AG20443 (cell line): ENCODE results near the gene PCSK2.

Experiments used
- DNase-seq: peaks from one replicate; pipeline ENCODE4 v3.0.0; 2012; ENCODE audit warnings: low spot score, mixed read lengths

PCSK2 gene

DNA sequence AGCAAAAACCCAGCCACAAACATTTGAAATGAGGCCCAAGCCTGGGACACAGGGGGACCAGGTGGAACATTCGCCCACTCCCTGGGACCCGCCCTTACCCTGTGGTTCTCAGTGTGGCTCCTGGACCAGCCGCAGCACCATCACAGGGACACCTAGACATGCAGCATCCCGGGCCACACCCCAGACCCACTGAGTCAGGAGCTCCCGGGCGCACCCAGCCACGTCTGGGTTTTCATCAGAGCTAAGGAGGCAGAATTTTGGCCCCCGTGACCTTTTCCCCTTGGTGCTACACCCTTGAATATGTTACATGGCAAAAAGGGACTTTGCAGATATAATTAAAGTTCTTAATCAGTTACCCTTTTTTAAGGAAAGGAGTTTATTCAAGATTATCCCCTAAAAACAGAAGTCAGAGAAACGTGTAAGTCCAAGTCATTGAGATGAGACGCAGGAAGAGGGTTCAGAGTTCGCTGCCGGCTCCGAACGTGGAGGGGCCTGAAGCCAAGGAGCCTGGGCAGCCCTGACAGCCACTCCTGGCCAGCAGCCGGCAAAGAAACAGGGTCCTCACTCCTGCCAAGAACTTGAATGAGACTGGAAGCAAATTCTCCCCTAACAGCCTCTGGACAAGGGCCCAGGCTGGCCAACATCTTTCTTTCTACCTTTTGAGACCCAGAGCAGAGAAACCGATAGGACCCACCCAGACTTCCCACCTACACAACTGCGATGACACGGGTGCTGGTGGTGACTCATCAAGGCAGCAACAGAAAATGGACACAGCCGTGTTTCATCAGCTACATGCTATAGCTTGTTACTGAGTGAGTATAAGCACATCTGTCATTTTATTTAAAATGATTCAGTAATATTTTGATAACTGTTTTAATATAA, 279.0 kb downstream of the PCSK2 start:
- no peak for DNase-seq

DNA sequence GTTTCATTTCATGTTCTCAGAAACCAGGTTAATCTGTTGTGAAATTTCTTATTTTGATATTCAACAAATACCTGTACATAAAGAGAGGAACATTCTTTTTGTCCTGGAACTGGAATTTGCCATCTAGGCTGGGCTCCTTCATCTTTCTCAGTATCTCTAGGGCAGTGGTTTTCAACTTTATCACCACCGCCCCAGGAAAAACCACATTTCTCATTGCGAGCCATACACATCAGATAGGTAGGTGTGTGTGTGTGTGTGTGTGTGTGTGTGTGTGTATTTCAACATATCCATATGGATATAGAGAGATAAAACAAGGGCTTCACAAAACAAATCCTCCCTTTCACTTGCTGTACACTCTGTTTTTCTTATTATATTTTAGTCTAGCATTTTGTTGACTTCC, 280.2 kb downstream of the PCSK2 start:
- no peak for DNase-seq

DNA sequence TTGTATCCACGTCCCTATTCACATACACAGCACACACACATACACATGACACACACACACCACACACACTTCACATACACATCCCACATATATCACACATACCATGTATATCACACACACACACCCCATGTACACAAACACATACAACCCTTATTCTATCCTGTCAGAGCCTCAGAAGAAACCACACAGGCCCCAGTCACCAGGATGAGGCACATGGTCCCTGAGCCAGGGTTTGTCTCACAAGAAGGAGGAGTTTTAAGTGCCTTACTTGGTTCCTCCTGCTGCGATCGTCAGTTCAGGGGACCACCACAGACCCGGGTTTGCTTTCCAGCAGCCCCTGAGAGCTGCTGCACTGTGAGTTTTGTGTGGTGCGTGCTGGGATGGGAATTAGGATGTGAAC, 280.7 kb downstream of the PCSK2 start:
- no peak for DNase-seq

DNA sequence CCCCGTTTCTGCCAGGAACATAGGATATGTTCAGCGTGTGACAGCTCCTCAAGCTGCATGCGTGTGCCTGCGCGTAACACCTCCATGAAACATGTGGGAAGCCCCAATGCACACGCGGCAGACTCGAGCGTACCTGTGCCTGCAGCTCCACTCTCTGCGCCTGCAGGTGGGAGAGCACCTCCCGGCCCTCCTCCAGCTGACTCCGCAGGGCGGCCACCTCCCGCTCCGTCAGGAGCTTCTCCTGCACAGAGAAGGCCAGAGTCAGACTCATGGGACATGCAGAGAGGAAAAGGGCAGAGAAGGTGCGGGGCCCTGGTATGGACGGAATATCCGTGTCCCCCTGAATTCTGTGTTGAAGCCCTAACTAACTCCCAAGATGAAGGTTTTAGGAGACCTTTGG, 281.9 kb downstream of the PCSK2 start:
- DNase-seq: no peak

DNA sequence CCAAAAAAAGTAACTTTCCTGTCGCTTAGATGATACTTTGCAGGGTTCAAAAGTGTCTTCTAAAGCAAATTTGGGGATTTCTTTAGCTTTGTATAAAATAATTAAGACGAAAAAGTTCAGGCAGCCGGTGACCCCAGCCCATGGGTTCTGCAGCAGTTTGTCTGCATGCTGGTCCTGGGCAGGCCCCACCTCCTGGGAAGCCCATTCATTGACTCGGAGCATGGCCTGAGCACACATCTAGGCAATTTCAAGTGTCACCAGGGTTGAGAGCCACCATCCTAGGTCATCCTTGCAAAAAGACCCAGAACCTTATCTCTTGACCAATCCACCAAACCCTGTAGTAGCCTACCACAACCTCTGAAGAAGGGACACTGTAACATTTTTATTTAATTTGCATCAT, 283.7 kb downstream of the PCSK2 start:
- no peak for DNase-seq

DNA sequence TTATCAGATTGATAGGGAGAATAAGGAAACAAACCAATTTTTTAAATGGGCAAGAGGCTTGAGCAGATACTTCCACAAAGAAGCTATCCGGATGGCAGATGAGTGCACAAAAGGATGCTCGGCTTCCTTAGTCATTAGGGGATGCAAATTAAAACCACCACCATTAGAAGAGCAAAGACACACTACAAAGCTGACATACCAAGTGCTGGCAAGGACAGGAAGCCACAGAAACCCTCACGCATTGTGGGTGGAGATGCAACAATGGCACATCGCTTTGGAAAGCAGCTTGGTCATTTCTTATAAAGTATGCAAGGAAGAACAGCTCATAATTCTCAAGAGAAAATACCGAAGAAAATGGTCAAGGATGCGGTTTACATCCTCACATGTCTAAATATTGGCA, 284.6 kb downstream of the PCSK2 start:
- DNase-seq: no peak

DNA sequence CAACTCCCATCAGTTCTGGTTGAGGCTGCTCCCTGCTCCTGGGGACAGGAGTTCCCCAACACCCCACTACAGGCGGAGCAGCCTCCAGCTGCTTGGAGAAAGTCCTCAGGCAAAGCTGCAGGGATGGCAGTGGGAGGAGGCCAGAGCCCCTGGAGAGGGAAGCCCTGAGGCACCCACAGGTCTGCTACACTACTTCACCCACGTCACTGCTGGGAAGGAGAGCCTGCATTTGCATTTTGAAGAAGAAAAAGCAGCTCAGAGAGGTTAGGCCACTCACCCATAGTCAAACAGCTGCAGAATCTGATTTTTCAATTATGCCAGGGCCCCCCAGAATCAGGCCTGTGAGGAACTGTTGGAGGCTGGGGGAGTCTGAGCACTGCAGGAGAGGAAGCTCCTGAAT, 287.1 kb downstream of the PCSK2 start:
- DNase-seq: no peak

DNA sequence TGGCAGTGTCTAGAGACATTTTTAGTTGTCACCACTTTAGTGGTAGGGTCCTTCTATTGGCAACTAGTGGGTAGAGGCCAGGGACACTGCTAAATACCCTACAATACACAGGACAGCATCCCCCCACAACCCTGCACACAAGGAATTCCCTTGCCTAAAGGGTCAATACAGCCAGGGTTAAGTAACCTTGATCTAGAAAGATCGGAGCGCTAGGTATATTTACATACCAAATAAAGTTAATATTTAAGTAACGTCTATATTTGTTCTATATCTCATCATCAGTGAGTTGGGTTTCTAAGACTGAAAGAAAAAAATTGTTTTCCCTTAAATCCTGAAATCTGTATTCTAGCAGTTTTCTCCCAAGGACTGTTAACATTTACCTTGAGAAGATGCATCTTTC, 288.2 kb downstream of the PCSK2 start:
- no peak for DNase-seq

DNA sequence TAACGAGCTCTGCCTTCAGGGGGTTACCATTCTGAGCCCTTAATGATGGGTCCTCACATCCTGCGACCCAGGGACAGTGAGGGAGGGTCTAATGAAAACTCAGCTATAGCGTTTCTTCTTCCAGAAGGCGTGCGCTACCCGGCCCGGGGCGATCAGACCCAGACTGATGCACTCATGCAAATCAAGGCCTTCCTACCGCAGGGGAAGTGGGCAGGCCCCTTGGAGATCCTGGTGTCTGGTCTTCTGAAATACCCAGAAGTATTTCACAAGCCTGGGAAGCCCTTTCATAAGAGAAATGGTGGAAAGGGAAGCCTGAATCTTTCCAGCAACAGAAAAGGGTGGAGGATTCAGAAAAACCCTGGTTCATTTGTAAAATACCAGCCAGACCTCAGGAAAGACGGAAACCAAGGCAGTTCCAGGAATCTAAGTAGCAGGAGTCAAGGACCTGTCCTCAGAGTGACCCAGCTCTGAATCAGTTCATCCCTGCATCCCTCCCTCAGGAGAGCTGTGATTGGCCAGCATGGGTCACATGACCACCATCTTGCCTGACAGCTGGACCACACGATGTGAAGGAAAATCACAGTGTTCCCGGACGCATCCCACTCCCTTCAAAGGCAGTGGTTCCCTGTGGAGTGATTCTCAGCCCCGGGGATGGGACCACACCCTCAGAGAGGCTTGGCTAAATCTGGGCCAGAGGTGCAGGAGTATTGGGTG, 291.7 kb downstream of the PCSK2 start:
- peak; percentile 62 for DNase-seq

DNA sequence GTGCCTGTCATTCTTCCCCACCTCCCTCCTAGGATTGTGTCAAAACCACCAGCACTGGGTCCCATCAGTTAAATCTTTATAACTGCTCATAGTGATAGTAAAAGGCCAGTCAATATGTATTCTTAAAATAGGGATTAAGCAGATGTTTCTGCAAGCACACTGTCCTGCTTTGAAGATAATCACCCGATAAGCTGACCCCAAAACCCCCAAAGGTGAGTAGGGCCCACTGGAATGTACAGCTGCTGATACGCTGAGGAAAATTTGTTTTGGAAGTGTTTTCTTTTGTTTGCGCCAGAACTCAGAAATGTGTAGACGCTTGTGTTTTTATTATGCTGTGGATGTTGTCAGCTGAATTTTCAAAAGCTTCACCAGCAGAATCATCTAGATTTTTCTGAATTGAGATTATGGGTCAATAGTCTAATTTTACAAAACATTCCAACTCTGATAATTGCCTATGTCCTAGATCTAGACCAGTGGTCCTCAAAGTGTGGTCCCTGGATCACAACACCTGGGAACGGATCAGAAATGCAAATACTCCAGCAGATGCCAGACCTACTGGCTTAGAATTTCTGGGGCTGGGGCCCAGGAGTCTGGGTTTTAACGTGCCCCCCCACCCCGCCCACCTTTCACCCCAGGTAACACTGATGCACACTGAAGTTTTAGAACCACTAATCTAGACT, 292.9 kb downstream of the PCSK2 start:
- DNase-seq: no peak

DNA sequence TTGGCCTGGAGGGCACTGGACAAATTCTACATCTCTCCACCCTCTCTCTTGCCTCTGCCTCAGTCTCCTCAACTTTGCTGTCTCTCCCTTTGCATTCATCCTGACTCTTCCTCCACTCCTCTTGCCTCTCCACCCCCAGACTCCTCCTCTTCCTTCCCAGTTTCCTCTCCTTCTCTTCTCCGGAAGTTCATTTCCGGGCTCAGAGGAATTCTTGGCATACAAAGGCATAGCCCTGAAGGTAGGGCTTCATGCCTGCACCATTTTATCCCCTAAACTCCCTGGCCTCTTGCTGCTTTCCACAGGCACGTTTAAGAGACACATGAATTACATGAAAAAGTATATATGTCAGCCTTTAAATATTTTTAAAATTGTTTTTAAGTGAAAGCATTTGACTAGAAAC, 293.7 kb downstream of the PCSK2 start:
- DNase-seq: no peak

DNA sequence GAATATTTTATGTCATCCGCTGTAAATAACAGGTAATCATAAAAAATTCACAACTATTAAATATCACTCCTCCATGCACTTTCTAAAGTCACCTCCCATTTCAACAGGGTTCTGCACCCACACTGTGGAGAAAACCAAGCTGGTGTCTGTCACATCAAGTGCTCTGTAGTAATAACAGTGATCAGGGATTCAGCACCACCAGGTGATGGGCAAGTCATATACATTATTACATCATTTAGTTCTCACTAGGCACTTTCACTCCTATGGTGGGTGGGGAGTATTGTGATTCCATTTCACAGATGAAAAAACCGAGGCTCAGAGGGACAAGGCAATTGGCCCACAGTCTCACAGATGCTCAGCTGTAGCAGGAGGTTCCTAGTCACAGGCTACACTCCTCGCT, 295.7 kb downstream of the PCSK2 start:
- DNase-seq: no peak

DNA sequence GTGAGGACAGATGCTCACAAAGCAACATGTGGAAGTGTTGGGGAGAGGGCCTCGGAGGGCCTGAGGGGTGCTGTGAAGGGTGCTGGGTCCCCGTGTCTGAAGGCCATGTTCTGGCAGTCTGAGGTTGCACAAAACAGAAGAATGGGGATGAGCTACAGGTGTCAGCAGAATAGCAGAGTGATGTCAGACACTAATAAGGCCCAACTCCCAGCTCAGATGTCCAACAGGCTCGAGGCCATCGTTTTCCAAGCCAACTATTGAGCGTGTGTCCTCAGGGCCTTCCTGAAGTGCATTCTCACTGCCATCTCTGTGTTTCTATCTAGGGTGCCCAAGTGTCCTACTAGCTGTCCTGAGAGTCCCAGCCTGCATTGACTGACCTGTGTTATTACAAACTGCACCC, 296.5 kb downstream of the PCSK2 start:
- DNase-seq: no peak

DNA sequence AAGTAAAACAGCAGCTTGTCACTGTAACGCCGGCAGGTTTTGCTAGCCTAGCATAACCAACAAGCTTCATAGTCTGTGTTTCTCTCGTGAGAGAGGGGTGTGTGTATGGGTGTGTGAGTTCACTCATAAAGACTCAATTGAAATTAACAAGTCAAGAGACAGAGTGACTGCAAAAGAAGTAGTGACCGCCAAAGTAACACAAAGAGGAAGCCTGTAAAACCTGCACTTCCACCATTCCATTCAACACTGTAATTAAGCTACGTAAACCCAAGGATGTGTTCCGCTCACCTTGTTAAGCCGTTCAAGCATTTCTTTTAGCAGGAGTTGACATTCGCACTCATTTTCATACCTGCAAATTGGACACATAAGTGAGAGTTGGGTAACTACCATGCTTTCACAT, 297.7 kb downstream of the PCSK2 start:
- no peak for DNase-seq

DNA sequence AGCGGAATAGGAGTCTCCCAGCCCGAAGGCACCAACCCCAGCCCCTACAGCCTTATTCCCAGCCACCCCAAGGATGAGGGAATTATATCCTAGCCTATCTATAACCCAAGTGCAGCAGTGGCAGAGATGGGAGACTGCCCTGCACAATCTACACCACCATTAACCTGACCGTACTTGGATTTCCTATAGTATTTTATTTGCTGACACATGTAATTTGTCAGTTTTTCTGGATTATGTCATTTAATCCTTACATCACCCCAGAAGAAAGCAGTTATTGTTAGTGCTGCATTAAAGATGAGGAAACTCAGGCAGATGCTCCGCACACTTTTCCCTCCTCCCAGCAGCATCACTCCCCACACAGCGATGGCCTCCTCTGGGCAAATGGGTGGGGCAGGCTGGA, 298.3 kb downstream of the PCSK2 start:
- DNase-seq: no peak

DNA sequence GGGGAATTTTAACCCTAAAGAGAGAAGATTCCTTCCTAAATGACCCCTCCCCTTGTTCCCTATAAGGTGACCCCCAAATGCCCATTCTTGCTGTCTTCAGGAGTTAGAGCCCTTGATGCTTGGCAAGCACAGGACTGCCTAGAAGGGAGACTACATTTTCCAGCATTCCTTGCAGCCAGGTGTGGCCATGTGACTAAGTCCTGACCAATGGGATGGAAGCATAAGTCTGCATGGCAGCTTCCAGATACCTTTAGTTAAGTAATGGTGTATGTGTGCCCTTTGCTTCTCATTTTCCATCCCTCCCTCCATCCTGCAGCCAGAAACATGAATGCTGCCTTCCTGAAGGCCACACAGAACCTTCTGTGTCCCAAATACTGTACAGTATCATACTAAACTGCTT, 298.8 kb downstream of the PCSK2 start:
- DNase-seq: no peak

DNA sequence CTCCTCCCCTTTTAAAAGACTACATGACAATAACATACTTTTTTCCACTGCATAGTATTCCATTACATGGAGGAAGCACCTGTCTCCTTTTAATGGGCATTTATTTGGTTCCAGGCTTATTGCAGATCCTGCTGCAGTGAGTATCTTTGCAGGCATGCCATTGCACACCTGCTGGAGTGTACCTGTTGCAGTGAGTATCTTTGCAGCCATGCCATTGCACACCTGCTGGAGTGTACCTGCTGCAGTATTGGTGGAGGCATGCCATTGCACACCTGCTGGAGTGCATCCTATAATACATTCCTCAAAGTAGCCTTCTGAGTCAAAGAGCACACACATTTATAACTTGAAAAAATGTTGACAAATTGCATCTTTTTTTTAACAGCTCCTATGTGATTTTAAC, 302.7 kb downstream of the PCSK2 start:
- no peak for DNase-seq

DNA sequence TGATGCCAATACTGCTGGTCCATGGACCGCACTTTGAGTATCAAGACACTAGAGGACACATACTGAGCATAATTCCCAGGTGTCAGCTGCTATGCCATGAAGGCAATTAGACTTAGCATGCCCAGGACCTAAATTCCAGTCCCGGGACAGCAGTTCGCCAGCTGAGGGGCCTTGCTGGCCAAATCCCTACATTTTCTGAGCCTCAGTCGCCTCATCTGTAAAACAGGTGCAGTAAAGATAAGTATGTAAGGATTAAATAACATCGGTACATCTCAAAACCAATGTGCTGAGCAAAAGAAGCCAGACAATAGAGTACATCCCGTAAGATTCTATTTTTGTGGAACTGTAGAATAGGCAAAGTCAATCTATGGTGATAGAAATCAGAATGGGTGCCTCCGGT, 303.3 kb downstream of the PCSK2 start:
- no peak for DNase-seq

DNA sequence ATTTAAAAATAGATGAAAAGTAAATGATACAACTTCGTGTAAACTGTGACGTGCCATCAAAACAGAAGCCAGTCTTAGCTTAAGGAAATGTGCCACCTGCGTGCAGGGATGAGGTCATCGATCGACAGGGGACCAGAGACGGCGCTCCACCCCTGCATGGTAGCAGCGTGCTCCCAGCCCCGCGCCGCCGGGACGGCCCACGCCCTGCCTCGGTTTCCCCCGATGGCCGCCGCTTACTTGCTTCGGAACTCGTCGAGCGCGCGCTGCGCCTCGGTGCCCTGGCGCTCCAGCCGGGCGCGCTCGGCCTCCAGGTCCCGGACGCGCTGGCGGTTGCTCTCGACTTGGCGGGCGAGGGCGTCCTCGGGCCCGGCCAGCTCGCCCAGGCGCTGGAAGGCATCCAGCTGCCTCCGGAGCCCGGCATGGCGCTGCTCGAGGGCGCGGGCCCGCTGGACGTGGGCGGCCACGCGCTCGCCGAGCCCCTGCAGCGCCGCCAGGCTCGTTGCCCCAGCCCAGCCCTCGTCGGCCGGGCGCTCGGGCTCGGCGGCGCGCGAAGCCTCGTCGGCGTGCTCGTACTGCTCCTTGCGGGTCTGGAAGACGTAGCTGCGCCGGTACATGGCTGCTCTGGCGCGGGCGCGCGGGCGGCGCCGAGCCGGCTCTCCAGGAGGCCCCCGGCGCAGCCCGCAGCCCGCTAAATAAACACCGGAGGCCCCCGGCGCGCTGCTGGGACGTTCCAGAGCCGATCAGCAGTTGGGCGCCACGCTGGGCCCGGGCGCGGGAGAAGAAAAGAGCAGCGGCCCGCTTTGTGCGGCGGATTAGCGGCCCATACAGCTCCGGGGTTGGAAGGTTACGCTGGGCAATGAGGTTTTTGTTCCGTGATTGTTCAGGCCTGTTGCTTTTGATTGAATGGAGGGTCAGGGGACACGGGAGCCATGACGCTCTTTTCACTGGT, 304.1 kb downstream of the PCSK2 start, which contains the start of gene BFSP1:
Gene BFSP1, minus strand, starts transcription at position 664 of the 949 bp plus-strand sequence. Its CDS starts 50 bp downstream, at position 614.
- DNase-seq: peak; percentile 81

DNA sequence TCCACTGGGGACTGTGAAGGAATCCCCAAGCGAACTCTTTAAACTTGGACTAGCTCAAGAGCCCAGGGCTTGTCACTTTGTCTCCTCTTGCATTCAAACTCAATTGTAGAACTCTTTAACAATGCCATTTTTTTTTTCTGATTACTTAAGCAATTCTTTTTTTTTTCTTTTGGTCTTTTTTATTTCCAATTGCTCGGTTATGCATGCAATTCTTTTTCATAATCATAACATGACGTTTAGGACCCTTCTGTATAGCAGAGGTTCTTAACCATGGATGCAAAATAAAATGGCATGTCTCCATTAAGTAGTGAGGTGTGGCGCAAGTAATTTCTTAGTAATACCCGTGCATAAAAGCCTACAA, 304.8 kb downstream of the PCSK2 start:
- DNase-seq: no peak

DNA sequence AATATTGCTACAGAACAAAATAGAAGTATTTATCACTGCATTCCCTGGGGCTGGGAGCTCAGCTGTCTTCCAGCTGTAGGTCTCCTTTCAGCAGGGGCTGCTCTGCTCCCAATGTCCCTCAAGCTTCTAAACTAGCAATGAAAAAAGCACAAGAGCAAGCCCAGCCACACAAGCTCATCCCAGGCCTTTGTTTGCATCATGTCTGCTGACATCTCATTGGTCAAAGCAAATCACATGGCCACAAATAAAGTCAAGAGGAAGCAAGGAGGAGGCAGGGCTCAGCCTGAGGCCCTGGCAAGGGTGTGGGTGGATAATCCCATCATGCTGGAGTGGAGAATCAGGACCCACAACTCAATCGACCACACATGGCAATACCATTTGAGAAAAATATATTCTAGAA, 306.6 kb downstream of the PCSK2 start:
- peak; percentile 62 for DNase-seq

DNA sequence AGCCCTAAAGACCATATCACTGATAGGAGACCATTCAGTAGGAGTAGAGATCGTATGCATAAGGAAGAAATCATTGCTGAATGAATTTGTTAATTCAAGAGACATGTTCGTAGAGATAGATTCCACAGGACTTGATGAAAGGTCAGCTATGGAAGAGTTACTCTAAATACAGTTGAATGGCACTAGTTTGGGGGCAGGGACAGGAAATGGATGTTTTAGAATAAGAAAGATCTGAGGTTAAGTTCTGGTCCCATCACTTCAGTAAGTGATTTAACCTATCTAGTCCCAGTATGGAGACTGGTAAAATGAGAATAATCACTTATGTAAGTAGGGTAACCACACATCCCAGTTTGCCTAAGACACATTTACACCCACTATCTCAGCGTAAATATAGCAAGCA, 307.2 kb downstream of the PCSK2 start:
- no peak for DNase-seq
